Left kidney (tissue), 2 donors: Measurements from ENCODE around the gene RUBCNL. TPM values are rescaled to one million over a fixed set of nuclear protein-coding genes. Genes with fewer than 3 reads are reported as not detected.

Experiments used
- DNase-seq: peaks from one replicate; pipeline ENCODE4 v3.0.0-alpha.2; 2013
- polyA plus RNA-seq: library from polyadenylated mRNA; unstranded; fragments of 120-200 nt; gene quantifications from one replicate; pipeline ENCODE4 v1.2.1, GENCODE V29; 2013; ENCODE audit not compliant: insufficient read length

The RUBCNL gene
- polyA plus RNA-seq, 1 donor = 3.0 TPM

- DNase-seq = no peak
Observed at GRCh38 chr13:46304546-46304945, 82.5 kb downstream of the RUBCNL start.

GRCh38 chr13:46303742-46304385, 83.2 kb downstream of the RUBCNL start:
- DNase-seq = no peak

GRCh38 chr13:46297361-46297811, 89.7 kb downstream of the RUBCNL start:
- DNase-seq = no peak

GRCh38 chr13:46296921-46297320, 90.1 kb downstream of the RUBCNL start:
- DNase-seq = no peak

GRCh38 chr13:46296115-46296822, 90.8 kb downstream of the RUBCNL start:
- no peak for DNase-seq

GRCh38 chr13:46295491-46296114, 91.4 kb downstream of the RUBCNL start:
- DNase-seq = no peak

- DNase-seq = no peak
Observed at GRCh38 chr13:46293436-46293835, 93.6 kb downstream of the RUBCNL start.

Other genes with a start within 250 kb of the RUBCNL start
- gene LCP1, start 205.1 kb downstream of the RUBCNL start, polyA plus RNA-seq = 9.2 TPM
- gene LRRC63, start 175.3 kb downstream of the RUBCNL start, polyA plus RNA-seq = 0.18 TPM
- gene LRCH1, start 165.9 kb upstream of the RUBCNL start, polyA plus RNA-seq = 37.8 TPM